Measurements from ENCODE around the gene CD244. TPM values are rescaled to one million over a fixed set of nuclear protein-coding genes. Genes with fewer than 3 reads are reported as not detected.

CD244 gene
- total and polyA plus RNA-seq, 7 donors = 0.16 to 1.8 (median 0.36) TPM; not detected in 2

GRCh38 chr1:160863061-160863773 is 530 bp upstream of the CD244 start:
- no peaks in the 10 kb centered on the region for H3K4me1 ChIP-seq
- no peak for TF ChIP-seq EP300 (IDR thresholded peaks at IDR 0.05)
- no peak for TF ChIP-seq POLR2A (IDR thresholded peaks at IDR 0.05)
- TF ChIP-seq POLR2AphosphoS5 (IDR thresholded peaks at IDR 0.05) = no peak
- TF ChIP-seq, protein P1, sequence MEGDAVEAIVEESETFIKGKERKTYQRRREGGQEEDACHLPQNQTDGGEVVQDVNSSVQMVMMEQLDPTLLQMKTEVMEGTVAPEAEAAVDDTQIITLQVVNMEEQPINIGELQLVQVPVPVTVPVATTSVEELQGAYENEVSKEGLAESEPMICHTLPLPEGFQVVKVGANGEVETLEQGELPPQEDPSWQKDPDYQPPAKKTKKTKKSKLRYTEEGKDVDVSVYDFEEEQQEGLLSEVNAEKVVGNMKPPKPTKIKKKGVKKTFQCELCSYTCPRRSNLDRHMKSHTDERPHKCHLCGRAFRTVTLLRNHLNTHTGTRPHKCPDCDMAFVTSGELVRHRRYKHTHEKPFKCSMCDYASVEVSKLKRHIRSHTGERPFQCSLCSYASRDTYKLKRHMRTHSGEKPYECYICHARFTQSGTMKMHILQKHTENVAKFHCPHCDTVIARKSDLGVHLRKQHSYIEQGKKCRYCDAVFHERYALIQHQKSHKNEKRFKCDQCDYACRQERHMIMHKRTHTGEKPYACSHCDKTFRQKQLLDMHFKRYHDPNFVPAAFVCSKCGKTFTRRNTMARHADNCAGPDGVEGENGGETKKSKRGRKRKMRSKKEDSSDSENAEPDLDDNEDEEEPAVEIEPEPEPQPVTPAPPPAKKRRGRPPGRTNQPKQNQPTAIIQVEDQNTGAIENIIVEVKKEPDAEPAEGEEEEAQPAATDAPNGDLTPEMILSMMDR (IDR thresholded peaks at IDR 0.05) = no peak
- no peaks in the 10 kb centered on the region for H3K27me3 ChIP-seq
- DNase-seq = no peak
- intact Hi-C loops (cut with DNase I) = no loop called here
- no peak overlapping the region for H3K27ac ChIP-seq
- WGBS, 2 donors = 86 to 93% methylated on average over 11 of the region's 11 CpGs
- no peaks in the 10 kb centered on the region for H3K36me3 ChIP-seq
- no peaks in the 10 kb centered on the region for H3K9me3 ChIP-seq
- no peak overlapping the region for H3K4me3 ChIP-seq

- no peak for DNase-seq
- 70 to 90% methylated on average over 5 of the region's 5 CpGs for WGBS, 2 donors
- H3K4me1 ChIP-seq = no peaks in the 10 kb centered on the region
- no peak for TF ChIP-seq POLR2AphosphoS5 (IDR thresholded peaks at IDR 0.05)
- TF ChIP-seq EP300 (IDR thresholded peaks at IDR 0.05) = no peak
- TF ChIP-seq, protein P1 (IDR thresholded peaks at IDR 0.05) = no peak
- no peak for TF ChIP-seq POLR2A (IDR thresholded peaks at IDR 0.05)
- H3K4me3 ChIP-seq = no peak overlapping the region
- intact Hi-C loops (cut with DNase I) = no loop called here
- H3K27ac ChIP-seq = no peak overlapping the region
- no peaks in the 10 kb centered on the region for H3K9me3 ChIP-seq
- no peaks in the 10 kb centered on the region for H3K27me3 ChIP-seq
- no peaks in the 10 kb centered on the region for H3K36me3 ChIP-seq
Measured at GRCh38 chr1:160860840-160861505, 1.7 kb downstream of the CD244 start.

DNA sequence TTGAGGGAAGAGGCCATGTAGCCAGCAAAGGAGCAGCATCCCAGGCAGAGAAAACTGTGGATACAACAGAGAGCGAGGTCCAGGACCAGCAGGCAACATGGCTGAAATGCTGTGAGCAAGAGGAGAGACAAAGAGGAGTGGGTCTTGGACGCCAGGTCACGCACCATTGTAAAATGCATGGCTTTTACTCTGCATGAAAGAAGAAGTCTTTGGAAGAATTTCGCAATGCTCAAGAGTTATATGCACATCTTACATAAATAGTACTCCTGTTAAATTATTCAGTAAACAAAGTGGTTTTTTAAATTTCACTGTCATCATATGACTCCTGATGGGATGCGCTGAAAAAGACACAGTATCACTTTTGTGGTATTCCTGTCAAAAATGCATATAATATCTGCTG is 3.5 kb downstream of the CD244 start:
- intact Hi-C loops (cut with DNase I) = no loop called here
- Histone ChIP-seq H3K27ac (no peak overlapping the region), H3K4me3 (no peak overlapping the region), H3K9me3 (no peaks in the 10 kb centered on the region), H3K36me3 (no peaks in the 10 kb centered on the region), H3K4me1 (no peaks in the 10 kb centered on the region), H3K27me3 (no peaks in the 10 kb centered on the region)
- WGBS, 2 donors = 88 to 93% methylated on average over 5 of the region's 5 CpGs
- TF ChIP-seq POLR2A (IDR thresholded peaks at IDR 0.05) (no peak), POLR2AphosphoS5 (IDR thresholded peaks at IDR 0.05) (no peak), EP300 (IDR thresholded peaks at IDR 0.05) (no peak)
- TF ChIP-seq, protein P1 (IDR thresholded peaks at IDR 0.05) = no peak
- no peak for DNase-seq

GRCh38 chr1:160858507-160858906 is 4.2 kb downstream of the CD244 start:
- Histone ChIP-seq H3K9me3 (no peaks in the 10 kb centered on the region), H3K4me1 (no peaks in the 10 kb centered on the region), H3K4me3 (no peak overlapping the region), H3K27ac (no peak overlapping the region), H3K27me3 (no peaks in the 10 kb centered on the region), H3K36me3 (no peaks in the 10 kb centered on the region)
- no peak for DNase-seq
- 37 to 75% methylated on average over 3 of the region's 3 CpGs for WGBS, 2 donors
- TF ChIP-seq POLR2A (IDR thresholded peaks at IDR 0.05) = no peak
- intact Hi-C loops (cut with DNase I) = no loop called here

DNA sequence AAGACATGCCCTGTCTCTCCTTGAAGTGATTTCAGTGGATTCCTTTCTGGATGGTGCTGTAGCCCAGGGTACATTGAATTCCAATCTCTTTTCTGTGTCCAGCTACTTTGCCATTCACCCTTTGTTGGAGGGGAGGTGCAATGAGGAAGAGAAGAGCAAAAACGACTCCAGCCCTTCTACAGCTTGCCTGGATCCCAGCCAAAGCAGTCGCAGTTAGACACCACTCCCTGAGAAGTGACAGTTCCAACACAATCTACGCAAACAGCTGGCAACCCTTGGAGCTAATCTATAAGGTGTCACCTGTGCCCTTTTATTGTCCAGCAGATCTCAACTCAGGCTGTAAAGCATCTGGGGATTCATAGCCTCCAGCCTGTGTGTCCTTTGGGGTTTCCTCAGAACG is 4.6 kb downstream of the CD244 start:
- WGBS, 2 donors = 17 to 31% methylated on average over 4 of the region's 4 CpGs
- no peaks in the 10 kb centered on the region for H3K36me3 ChIP-seq
- no peak overlapping the region for H3K27ac ChIP-seq
- DNase-seq = no peak
- no peaks in the 10 kb centered on the region for H3K4me1 ChIP-seq
- no peaks in the 10 kb centered on the region for H3K9me3 ChIP-seq
- no peak overlapping the region for H3K4me3 ChIP-seq
- intact Hi-C loops (cut with DNase I) = no loop called here
- TF ChIP-seq POLR2A (IDR thresholded peaks at IDR 0.05) (no peak), POLR2AphosphoS5 (IDR thresholded peaks at IDR 0.05) (no peak), EP300 (IDR thresholded peaks at IDR 0.05) (no peak)
- TF ChIP-seq, protein P1 (IDR thresholded peaks at IDR 0.05) = no peak
- no peaks in the 10 kb centered on the region for H3K27me3 ChIP-seq
